GM10248 (cell line): Measurements from ENCODE around the gene CPM.

Source experiments
- CTCF ChIA-PET: fragments of 300-600 bp; sonication (Branson Sonifier 250); formaldehyde crosslinking; extraction: SDS; loops from one replicate; lab custom pipeline; 2021; ENCODE audit warnings: antibody characterized with exemption; lab: Yijun Ruan, JAX
- POLR2A ChIA-PET: fragments of 350-650 bp; sonication (Branson Sonifier 250); formaldehyde crosslinking; extraction: SDS; loops from one replicate; lab custom pipeline; 2020; ENCODE audit warnings: antibody characterized with exemption; lab: Yijun Ruan, JAX
- DNase-seq: peaks from one replicate; pipeline ENCODE4 v3.0.0; 2012; ENCODE audit errors: extremely low spot score
- CTCF ChIP-seq: IDR thresholded peaks from 2 replicates; pipeline ENCODE4 v1.5.1; 2012; ENCODE audit warnings: mild to moderate bottlenecking, low read depth; ENCODE audit errors: extremely low read depth, missing control alignments, control extremely low read depth

CPM gene

DNA sequence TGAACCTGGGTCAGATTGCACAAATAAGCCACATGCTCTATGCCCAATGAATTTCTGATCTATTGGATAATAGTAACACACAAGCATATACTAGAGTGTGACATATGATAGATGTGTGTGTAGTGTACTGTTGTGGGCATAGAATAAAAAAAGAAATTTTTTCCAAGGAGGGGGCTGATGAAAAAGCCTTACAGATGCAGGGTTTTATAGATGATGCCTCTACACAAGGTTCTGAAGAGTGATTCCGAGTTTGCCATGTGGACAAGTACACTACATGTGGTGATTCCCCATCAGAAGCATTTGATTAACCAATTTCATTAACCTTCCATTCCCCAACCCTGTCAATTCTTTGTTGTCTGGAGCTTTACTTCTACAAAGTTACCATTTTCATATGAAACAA is 45.3 kb downstream of the CPM start:
- CTCF ChIA-PET: no interaction called here
- POLR2A ChIA-PET: no interaction called here
- DNase-seq: no peak
- TF ChIP-seq CTCF: no peak

DNA sequence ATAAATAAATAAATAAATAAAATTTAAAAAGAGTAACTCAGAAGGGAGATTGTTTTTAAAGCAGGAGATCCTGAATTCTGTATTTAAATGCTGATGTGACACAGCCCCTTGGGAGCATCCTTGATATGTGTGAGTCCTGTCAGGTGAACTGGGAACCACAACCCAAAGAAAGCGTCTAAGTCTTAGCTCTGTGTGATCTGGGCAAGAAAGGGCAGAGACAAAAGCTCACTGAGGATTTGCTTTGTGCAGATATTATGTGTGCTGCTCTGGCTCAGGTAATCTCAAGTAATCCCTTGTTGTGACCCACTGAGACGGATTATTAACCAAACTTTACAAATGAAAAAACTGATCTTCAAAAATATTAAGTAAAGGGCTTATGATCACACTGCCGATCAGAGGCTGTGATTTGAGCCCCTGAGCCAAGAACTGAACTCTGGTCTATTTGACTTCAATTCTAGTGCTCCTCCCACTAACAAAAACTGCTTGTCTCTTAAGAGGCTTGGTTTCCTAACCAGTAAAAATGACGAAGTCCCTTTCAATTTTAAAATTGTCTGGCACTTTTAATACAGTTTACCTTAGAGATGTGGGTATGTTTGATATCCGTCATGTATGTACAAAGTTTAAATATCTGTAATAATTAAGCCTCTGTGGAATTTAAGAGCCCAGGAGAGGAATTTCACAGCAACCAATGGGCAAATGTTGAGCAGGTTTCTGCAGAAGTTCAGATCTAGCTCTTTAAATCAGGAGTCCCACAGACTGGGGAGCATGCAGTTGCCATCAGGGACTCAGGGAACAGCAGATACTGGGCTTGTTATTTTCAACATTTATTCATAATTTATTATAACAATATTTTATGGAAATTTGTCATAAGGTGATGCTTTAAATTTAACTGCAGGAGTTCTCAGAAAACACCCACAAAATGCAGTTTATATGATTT is 46.1 kb downstream of the CPM start:
- ChIA-PET CTCF (interaction anchor here (1.6 kb wide), 1 partner anchor 16 kb away, joined by 4 read pairs; no protein-coding TSS in a partner anchor), POLR2A (no interaction called here)
- DNase-seq: no peak
- TF ChIP-seq CTCF: no peak

- no peak for DNase-seq
- POLR2A ChIA-PET: no interaction called here
- CTCF ChIA-PET: interaction anchor here (0.9 kb wide), 1 partner anchor 11 kb away, joined by 3 read pairs; no protein-coding TSS in a partner anchor
- TF ChIP-seq CTCF: no peak
Measured at GRCh38 chr12:68885381-68885780, 47.6 kb downstream of the CPM start.

DNA sequence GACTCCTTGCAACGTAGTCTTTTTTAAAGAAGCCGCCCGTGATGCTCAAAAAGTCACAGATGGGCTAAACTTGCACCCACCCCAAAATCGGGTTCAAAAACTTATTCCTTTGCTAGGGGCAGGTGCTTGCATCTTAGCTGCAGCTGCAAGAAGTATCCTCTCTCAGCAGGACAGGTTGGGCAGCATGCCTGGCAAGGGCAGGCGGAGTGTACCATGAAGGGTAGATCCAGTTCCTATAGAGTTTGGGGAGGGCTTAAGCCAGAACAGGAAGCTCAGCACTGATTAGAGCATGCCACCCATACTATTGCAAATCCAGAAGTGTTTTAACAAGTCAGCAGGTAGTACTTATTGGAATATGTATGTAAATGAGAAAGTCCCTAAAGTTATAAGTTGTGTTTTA is 48.7 kb downstream of the CPM start:
- DNase-seq: no peak
- TF ChIP-seq CTCF: no peak
- ChIA-PET CTCF (interaction anchor here (0.9 to 1.6 kb wide), 2 partner anchors 13 to 14 kb away, joined by 3 to 4 read pairs; no protein-coding TSS in a partner anchor), POLR2A (interaction anchor here (0.6 kb wide), 1 partner anchor 71 kb away, joined by 7 read pairs; no protein-coding TSS in a partner anchor)

- CTCF ChIA-PET: interaction anchor here (1.1 to 1.6 kb wide), 2 partner anchors 13 to 182 kb away, joined by 3 to 4 read pairs; no protein-coding TSS in a partner anchor
- POLR2A ChIA-PET: no interaction called here
- TF ChIP-seq CTCF: no peak
- no peak for DNase-seq
Measured at GRCh38 chr12:68883151-68883550, 49.8 kb downstream of the CPM start.

GRCh38 chr12:68882251-68882964 is 50.6 kb downstream of the CPM start:
- TF ChIP-seq CTCF: no peak
- POLR2A ChIA-PET: no interaction called here
- CTCF ChIA-PET: interaction anchor here (1.1 kb wide), 1 partner anchor 183 kb away, joined by 3 read pairs; no protein-coding TSS in a partner anchor
- no peak for DNase-seq
